HG03342 (cell line): ENCODE results near the gene IGHMBP2.

Experiments
- ATAC-seq: cut with Tn5 transposase; IDR thresholded peaks from one replicate; pipeline ENCODE4 v1.9.1; 2021; ENCODE audit warnings: mild to moderate bottlenecking, moderate library complexity; ENCODE audit not compliant: unreplicated experiment

The IGHMBP2 gene

GRCh38 chr11:68889948-68890446, 13.7 kb upstream of the IGHMBP2 start:
- no peak for ATAC-seq

- ATAC-seq, result no peak
Observed at GRCh38 chr11:68890490-68891231, 13.0 kb upstream of the IGHMBP2 start.

- no peak for ATAC-seq
Observed at GRCh38 chr11:68891351-68891948, 12.2 kb upstream of the IGHMBP2 start.

GRCh38 chr11:68892576-68892975, 11.1 kb upstream of the IGHMBP2 start:
- no peak for ATAC-seq

DNA sequence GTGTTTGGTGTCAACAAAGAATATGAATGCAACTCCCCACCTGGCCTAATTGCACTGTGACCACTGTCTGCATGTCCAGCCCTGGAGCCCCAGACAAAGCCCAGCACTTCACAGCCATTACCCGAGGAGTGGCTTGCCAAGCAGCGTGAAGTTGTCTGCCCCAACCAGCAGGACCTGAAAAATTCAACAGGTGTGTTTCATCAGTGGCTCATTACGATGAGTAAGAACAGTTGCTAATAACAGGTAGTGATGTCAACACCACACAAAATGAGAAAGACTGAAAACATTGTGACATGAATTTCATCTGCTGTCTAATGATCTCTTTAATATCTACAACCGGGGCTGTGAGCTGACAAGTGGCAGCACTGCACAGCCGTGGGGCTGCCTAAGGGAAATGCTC, 10.4 kb upstream of the IGHMBP2 start:
- no peak for ATAC-seq

DNA sequence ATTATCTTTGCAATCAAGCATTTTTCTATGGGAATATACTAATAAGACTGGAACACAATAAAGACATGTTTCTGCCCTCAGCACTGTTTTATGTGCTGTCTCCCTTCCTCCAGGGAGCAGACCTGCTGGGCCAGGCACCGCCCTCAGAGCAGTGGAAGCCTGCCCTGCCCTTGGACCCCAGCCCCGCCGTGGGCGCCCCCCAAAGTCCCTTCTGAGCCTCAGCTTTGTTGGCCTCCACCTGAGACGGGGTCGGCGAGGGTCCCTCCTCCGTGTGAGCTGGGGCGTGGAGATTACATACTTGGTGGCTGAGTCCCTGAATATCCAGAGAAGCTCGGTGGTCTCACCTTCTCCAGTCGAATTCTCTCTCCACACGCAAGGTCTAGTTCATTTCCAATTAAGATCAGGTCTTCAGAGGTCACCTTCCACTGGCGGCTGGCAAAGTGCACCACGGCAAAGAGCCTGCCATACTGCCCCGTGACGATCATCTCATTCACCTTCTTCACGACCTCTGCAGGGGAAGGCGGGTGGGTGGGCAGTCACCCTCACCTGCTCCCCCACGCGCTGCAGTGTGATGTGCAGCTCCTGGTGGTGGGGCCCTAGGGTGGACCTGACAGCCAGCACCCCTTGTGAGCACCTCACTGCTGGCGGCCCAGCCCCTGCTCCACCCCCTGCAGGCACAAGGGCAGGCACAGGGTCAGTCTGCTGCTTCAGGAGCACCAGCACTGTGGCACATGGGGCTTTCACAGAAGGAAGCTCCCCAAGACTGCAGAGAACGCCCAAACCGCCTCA, 7.3 kb upstream of the IGHMBP2 start:
- ATAC-seq, result no peak

- no peak for ATAC-seq
Observed at GRCh38 chr11:68897441-68897840, 6.2 kb upstream of the IGHMBP2 start.

DNA sequence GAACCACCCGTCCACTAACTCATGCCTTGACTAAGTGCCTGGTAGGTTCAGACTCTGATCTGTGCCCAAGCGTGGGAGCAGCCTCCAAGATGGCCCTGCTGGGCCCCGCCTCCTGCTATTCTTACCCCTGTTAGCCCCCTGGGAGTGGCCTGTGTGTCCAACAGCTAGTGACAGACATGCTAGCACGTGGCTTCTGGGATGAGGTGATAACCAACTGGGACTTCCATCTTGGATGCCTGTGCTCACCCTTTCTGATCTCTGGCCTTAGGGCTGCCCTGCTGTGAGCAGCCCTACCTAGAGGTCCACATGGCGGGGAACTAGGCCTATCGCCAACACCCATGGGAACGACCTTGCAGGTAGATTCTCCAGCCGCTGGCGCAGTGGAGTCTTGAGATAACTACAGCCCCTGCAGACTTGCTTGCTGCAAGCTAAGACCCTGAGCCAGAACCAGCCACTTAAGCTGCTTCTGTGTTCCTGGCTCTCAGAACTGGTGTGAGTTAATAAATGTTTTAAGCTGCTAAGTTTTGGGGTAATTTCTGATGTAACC, 2.8 kb upstream of the IGHMBP2 start:
- ATAC-seq, result no peak

DNA sequence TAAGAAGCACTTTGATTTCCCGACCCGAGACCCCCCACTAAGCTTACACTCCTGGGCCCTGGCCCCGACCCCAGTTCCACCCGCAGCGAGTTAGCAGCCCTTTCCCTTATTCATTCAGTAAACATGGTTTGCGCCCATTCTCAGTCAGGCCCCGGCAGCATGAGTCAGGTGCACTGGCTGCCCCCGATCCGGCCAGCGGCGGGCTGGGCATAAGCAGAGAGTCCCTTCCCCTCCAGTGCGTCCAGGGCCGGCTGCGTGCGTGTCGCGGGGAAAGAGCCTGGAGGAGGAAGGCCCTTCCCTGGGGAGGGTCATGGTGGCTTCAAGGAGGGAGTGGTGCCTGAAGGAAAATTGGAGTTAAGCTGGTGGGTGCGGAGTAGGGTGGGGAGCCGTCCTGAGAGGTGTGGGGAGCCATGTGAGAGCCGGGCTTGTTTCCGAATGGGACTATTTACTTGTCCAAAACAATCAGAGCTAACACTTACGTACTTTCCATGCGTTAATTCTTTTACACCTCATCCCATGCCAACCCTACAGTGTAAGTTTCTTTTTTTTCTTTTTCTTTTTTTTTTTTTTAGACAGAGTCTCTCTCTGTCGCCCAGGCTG, 657 bp downstream of the IGHMBP2 start:
- ATAC-seq, result no peak

GRCh38 chr11:68905421-68906360, 2.0 kb downstream of the IGHMBP2 start:
- ATAC-seq, result no peak

DNA sequence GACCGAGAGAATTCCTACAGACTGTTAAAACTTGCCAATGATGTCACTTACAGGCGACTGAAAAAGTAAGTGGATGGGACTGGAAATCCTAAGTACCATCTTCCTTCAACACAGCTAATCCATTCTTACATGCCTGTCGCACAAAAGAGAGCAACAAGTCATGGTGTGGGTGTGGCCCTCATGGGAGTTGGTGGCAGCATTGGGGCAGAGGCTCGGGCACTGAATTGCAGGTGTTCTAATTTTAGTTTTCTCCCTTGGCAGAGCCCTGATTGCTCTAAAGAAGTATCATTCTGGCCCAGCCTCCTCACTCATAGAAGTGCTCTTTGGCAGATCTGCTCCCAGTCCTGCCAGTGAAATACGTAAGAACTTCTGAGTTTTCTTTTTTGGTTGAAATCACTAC, 4.6 kb downstream of the IGHMBP2 start:
- no peak for ATAC-seq

- ATAC-seq, result no peak
Observed at GRCh38 chr11:68910965-68911364, 7.3 kb downstream of the IGHMBP2 start.

DNA sequence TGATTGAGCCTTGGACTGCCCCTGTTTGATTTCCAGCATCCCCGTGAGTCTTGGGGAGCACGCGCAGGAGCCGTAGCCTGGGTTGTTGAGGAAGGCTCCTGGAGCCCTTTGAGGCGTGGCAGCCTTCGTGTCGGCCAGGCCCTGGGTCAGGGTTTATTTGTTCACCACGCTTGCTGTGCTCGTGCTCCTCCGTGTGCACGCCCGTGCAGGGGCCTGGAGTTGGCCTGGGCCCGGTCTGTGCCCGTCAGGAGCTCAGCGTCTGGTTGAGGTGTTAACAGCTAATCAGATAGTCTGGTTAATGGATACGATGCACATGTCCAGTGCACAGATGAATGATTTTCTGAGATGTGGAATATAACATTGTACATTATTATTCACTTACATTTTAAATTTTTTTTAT, 8.0 kb downstream of the IGHMBP2 start:
- ATAC-seq, result no peak

GRCh38 chr11:68912254-68912653, 8.6 kb downstream of the IGHMBP2 start:
- ATAC-seq, result no peak

DNA sequence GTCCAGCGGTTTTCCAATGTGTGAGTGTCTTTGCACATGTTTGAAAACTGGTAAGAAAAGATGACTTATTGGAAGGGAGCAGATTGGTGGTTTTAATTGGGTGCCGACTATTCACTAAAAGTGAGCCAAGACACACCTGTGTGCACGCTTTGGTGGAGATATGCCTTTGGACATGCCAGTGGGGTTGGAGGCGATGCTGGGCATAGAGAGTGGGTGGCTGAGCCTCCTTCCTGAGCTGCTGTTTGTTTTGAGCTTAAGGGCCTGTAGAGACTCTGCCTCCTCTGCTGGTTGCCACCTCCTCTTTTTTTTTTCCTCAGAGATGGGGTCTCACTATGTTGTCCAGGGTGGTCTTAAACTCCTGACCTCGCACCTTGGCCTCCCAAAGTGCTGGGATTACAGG, 9.5 kb downstream of the IGHMBP2 start:
- ATAC-seq, result no peak

DNA sequence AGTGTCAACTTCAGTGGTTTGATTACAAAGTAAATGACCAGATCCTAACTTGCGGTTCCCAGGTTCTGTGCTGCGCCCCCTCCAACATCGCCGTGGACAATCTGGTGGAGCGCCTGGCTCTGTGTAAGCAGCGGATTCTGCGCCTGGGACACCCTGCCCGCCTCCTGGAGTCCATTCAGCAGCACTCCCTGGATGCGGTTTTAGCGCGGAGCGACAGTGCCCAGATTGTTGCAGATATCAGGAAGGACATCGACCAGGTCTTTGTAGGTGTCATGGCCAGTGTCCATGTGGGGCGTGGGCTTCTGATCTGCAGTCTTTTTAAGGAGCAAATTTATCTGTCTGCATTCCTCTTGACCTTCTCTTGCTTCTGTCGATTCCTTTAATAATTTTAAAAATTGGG, 11.1 kb downstream of the IGHMBP2 start:
- ATAC-seq, result no peak

DNA sequence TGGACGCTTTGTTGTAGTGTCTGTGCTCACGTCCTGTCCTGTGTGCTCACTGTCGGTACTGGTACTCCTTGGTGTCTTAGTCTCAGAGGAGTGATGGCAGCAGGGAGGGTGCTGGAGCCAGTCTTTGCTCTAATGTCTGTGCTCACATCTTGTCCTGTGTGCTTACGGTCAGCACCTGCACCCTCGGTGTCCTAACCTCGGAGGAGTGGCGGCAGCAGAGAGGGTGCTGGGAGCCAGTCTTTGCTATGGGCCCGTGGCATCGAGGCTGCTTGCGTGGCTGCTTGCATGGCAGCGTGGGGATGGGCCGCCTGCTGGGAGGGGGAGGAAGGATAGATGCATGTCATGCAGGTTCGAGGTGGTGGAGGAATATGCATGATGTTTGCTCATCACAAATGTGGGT, 12.7 kb downstream of the IGHMBP2 start:
- ATAC-seq, result no peak

GRCh38 chr11:68923614-68924013, 19.9 kb downstream of the IGHMBP2 start:
- no peak for ATAC-seq

- ATAC-seq, result no peak
Observed at GRCh38 chr11:68924073-68924925, 20.6 kb downstream of the IGHMBP2 start.
